Psoas muscle (tissue), 8 donors: Measurements from ENCODE around the gene ACSM2A. TPM values are rescaled to one million over a fixed set of nuclear protein-coding genes. Genes with fewer than 3 reads are reported as not detected.
"Not testable (repeated sequence)": the region's sequence is repeated elsewhere in the genome, so short reads cannot be mapped to it uniquely, and the experiment has no call there.

Experiments
- ATAC-seq, 4 donors: fragments of 200-7000 bp; cut with Tn5 transposase; one replicate each; pipeline ENCODE4 v1.9.1; 2020; ENCODE audit warnings: moderate library complexity in 3 of 4, mild to moderate bottlenecking in 2 of 4
- DNase-seq, 2 donors: peaks; one replicate each; pipeline ENCODE4 v3.0.0-alpha.2; 2020
- H3K27ac ChIP-seq: fragments of 200-600 bp; one replicate; pipeline ENCODE4 v1.8.0; 2022
- H3K27me3 ChIP-seq, 3 donors: fragments of 200-600 bp in 1 of 3; one replicate each; pipeline versions ENCODE4 v1.6.1 to v1.8.0; 2013 to 2022; ENCODE audit warnings: low read length in 2 of 3, mild to moderate bottlenecking in 2 of 3, moderate library complexity in 1 of 3; ENCODE audit not compliant: insufficient read depth in 3 of 3
- H3K36me3 ChIP-seq, 2 donors: fragments of 200-600 bp in 1 of 2; one replicate each; pipeline versions ENCODE4 v1.6.1 to v1.8.0; 2013 to 2022; ENCODE audit warnings: low read depth in 1 of 2, mild to moderate bottlenecking in 1 of 2, moderate library complexity in 1 of 2; ENCODE audit not compliant: insufficient read depth in 1 of 2
- H3K4me1 ChIP-seq: fragments of 200-600 bp; one replicate; pipeline ENCODE4 v1.8.0; 2022
- H3K4me3 ChIP-seq: fragments of 200-600 bp; one replicate; pipeline ENCODE4 v1.8.0; 2022; ENCODE audit warnings: mild to moderate bottlenecking
- H3K9me3 ChIP-seq: fragments of 200-600 bp; one replicate; pipeline ENCODE4 v1.8.0; 2022
- WGBS, 3 donors: extraction: QIAGEN DNeasy Blood & Tissue Kit; methylation state at CpG; one replicate each; pipeline versions ENCODE4 v1.1.6 to v1.1.7; 2013; 5-methylcytosine and 5-hydroxymethylcytosine counted together
- intact Hi-C, 2 donors: fragments of 100-400 bp; cut with DNase I; formaldehyde crosslinking; loops; one replicate each; pipeline versions ENCODE4 v1.11.0 to v1.14.2; 2022
- polyA plus RNA-seq, 3 donors: library from polyadenylated mRNA; stranded (reverse); fragments of 200-250 nt; gene quantifications; one replicate each; pipeline ENCODE4 v1.2.3, GENCODE V29; 2013
- total RNA-seq, 4 donors: library from RNA; stranded (reverse); fragmentation: NEBNext Ultra II Directional in 2 of 4; extraction: Animal tissue kit (Norgen Biotek cat#: 25700) in 2 of 4; gene quantifications; one replicate each; pipeline versions ENCODE4 v1.2.1 to v1.2.4, GENCODE V29; 2021 to 2023
- TF ChIP-seq, protein P1 (sequence below): fragments of 200-600 bp; IDR thresholded peaks from one replicate; pipeline ENCODE4 v1.8.0; 2022; ENCODE audit warnings: antibody characterized with exemption
- donor health status: healthy with polysubstance abuse.
- donor health status: DM: no; HTN: no; CAD: no; lungs with moderate emphysema.
- donor health status: Bipolar disorder and iron deficiency.
- donor health status: healthy.
- donor health status: DM: yes; HTN: yes; CAD: no.
- donor health status: DM: no; HTN: no; CAD: no.
- donor health status: DM: no; HTN: no; CAD: no.
- donor health status: DM: yes; HTN: yes; CAD: no.

The ACSM2A gene
- total and polyA plus RNA-seq, 7 donors: 0.05 to 0.24 (median 0.12) TPM; not detected in 4

DNA sequence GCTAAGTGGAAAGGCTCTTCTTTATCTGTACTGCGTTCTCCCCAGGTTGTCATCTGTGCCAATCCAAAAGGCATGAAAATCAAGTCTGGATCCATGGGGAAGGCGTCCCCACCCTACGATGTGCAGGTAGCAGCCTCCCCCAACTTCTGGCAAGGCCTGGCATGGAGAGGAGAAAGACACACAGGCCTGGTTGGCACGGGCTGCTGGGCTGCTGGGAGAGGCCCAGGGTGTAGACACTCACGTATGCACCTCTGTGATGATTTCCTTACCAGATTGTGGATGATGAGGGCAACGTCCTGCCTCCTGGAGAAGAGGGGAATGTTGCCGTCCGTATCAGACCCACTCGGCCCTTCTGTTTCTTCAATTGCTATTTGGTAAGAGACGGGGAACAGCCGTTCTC lies 20.4 kb upstream of the ACSM2A start:
- Histone ChIP-seq H3K4me3 (no peak overlapping the region), H3K4me1 (no peaks in the 10 kb centered on the region), H3K36me3 (no peaks in the 10 kb centered on the region), H3K27ac (no peak overlapping the region), H3K27me3 (no peaks in the 10 kb centered on the region), H3K9me3 (no peaks in the 10 kb centered on the region)
- ATAC-seq: no peak
- WGBS, 3 donors: 70 to 75% (median 73%) methylated on average over 11 of the region's 11 CpGs
- DNase-seq: no peak
- TF ChIP-seq, protein P1, sequence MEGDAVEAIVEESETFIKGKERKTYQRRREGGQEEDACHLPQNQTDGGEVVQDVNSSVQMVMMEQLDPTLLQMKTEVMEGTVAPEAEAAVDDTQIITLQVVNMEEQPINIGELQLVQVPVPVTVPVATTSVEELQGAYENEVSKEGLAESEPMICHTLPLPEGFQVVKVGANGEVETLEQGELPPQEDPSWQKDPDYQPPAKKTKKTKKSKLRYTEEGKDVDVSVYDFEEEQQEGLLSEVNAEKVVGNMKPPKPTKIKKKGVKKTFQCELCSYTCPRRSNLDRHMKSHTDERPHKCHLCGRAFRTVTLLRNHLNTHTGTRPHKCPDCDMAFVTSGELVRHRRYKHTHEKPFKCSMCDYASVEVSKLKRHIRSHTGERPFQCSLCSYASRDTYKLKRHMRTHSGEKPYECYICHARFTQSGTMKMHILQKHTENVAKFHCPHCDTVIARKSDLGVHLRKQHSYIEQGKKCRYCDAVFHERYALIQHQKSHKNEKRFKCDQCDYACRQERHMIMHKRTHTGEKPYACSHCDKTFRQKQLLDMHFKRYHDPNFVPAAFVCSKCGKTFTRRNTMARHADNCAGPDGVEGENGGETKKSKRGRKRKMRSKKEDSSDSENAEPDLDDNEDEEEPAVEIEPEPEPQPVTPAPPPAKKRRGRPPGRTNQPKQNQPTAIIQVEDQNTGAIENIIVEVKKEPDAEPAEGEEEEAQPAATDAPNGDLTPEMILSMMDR: no peak
- intact Hi-C loops: no loop called here

DNA sequence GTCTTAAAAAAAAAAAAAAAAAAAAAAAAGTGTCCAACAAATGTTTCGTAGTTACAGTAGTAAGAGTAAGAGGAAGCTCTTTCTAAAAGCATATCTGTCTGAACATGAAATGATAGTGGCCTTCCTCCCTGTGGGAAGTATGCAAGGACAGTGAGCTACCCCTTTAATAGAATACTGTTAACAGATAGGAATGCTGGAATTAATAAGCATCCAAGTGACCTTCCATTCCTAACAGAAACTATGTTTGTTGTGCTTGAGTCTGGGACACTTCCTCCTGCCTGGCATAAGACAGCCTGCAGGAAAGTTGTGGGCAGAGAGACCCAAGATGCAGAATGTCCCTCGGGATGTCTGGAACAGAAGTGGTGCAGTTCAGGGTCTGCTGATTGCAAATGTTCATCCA lies 12.4 kb upstream of the ACSM2A start:
- H3K4me3 ChIP-seq, H3K36me3 ChIP-seq, H3K4me1 ChIP-seq, intact Hi-C loops, H3K9me3 ChIP-seq, H3K27me3 ChIP-seq, DNase-seq, H3K27ac ChIP-seq: not testable (repeated sequence)
- 25 to 60% (median 60%) methylated on average over 1 to 2 of the region's 2 CpGs for WGBS, 3 donors
- peak in 1 of 4 donors; percentile 33 for ATAC-seq

DNA sequence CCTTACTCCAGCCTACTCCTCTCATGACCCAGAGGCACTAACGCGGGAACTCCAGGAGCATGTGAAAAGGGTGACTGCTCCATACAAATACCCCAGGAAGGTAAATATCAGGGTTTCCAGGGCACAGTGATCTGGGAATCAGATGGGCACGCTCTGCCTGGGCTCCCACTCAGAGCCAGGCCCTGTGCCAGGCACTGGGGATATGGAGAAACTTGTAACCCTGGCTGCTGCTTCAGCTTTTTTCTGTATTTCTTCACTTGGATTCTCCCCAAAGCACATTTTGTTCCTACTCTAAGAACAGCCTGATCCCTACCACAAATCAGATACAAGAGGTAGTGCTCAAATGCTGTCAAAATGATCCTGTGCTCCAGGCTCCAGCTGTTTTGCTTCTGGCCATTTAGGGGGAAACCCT lies 11.5 kb upstream of the ACSM2A start:
- H3K36me3 ChIP-seq, intact Hi-C loops, H3K4me1 ChIP-seq, H3K9me3 ChIP-seq, DNase-seq, H3K27ac ChIP-seq, H3K27me3 ChIP-seq, H3K4me3 ChIP-seq: not testable (repeated sequence)
- WGBS, 3 donors: 18 to 28% (median 19%) methylated on average over 3 of the region's 3 CpGs
- ATAC-seq: peak in 3 of 4 donors; percentile 59 to 87 (median 62)

DNA sequence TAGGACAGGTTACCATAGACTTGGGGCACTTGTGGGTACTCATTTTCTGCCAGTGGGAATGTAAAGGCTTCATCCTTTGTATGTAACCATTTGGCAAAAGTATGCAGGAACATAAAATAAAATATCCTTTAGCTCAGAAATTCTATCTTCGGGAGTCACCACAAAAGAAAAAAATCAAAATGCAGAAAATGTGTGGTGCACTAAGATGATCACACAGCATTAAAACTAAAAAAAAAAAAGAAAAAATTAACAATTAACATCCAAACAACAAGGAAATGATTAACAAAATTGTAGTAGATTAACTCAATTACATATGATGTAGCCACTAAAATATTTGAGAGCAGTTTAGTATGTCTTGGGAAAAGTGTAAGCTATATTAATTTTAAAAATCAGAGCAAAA lies 10.6 kb upstream of the ACSM2A start:
- 67 to 80% (median 78%) methylated on average over 1 of the region's 1 CpG for WGBS, 3 donors
- H3K4me1 ChIP-seq, H3K4me3 ChIP-seq, H3K36me3 ChIP-seq, H3K27me3 ChIP-seq, H3K9me3 ChIP-seq, H3K27ac ChIP-seq, intact Hi-C loops, ATAC-seq, DNase-seq: not testable (repeated sequence)

DNA sequence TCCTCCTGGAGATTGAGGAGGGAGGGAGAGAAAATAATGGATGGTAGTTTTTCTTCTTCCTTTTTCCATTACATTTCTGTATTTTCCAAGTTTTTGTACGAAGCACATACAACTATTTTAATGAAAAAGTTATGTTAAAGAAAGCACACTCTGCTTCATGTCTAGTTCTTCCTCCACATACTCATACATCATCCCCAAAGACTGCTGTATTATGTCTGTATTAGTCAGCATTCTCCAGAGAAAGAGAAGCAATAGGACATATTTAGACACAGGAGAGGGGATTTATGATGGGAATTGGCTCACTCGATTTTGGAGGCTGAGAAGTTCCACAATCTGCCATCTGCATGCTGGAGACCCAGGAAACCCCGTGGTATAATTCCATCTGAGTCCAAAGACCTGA lies 10.1 kb upstream of the ACSM2A start:
- no peaks in the 10 kb centered on the region for H3K27me3 ChIP-seq
- no peaks in the 10 kb centered on the region for H3K4me1 ChIP-seq
- no peak overlapping the region for H3K4me3 ChIP-seq
- H3K9me3 ChIP-seq: no peaks in the 10 kb centered on the region
- 47 to 53% (median 47%) methylated on average over 3 of the region's 3 CpGs for WGBS, 3 donors
- no peaks in the 10 kb centered on the region for H3K36me3 ChIP-seq
- no peak overlapping the region for H3K27ac ChIP-seq
- DNase-seq (no peak), ATAC-seq (no peak)
- intact Hi-C loops: no loop called here
- TF ChIP-seq, protein P1: no peak

DNA sequence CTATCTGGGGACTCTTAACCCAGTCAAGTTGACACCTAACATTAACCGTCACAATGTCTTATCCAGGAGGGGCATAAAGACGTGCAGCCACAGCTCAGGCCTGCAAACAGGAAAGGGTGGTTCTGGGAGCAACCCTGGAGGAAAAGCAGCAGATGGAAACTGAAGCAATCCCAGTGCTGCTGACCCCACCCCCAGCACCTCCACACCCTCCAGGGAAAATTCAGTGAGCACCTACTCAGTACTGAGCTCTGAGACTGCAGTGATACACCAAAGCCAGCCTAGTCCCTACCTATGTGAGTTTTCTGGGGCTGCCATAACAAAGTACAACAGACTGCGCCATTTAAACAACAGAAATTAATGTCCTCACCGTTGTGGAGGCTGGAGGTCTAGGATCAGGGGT lies 9.5 kb upstream of the ACSM2A start:
- intact Hi-C loops, DNase-seq, H3K36me3 ChIP-seq, H3K4me1 ChIP-seq, ATAC-seq, H3K27ac ChIP-seq, H3K9me3 ChIP-seq, H3K4me3 ChIP-seq, H3K27me3 ChIP-seq: not testable (repeated sequence)
- WGBS, 3 donors: 87 to 92% (median 92%) methylated on average over 2 of the region's 4 CpGs

DNA sequence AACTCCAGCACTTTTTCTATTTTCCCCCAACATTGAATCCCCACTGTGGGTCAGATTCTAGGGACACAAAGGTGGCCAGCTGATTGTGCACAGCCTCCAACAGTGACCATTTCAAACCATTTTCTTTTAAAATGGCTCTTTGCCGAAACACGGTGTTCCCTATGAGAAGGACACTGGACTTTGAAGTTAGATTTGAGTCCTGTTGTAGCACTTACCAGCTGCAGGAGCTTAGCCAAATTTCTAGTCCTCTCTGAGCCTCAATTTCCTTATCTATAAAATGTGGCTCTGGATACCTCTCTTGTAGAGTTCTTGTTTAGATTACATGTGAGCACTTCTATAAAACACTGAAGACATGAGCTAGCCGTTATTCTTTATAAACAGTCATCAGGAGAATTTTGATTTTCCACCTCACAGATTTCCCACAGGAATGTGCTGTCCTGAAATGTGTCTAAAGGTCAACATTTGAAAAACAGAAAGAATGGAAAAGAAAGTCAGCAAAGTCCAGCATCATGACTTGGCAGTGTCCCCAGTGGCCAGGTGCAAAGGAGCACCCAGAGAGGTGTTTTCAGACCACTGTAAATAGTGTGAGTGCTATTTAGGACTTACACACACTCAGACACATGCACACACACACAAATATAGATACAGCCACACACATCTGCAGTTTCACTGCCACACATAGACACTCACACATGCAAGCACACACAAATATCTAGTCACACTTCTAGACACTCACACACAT lies 4.5 kb upstream of the ACSM2A start:
- H3K27ac ChIP-seq, DNase-seq, H3K27me3 ChIP-seq, H3K4me1 ChIP-seq, intact Hi-C loops, H3K4me3 ChIP-seq, H3K36me3 ChIP-seq, ATAC-seq, H3K9me3 ChIP-seq: not testable (repeated sequence)
- WGBS, 3 donors: no CpG with 5 or more reads among the region's 3 CpGs

DNA sequence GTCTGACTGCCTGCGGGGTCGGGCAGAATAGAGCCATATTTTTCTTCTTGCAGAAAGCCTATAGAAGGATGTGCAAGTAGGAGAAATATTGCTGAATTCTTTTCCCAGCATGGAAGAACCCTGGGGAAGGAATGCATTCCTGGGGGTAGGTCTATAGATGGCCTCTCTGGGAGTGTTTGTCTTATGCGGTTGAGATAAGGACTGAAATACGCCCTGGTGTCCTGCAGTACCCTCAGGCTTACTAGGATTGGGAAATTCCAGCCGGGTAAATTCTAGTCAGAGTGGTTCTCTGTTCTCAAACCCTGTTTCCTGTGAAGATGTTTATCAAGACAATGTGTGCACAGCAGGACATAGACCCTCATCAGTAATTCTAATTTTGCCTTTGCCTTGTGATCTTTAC lies 2.3 kb downstream of the ACSM2A start:
- not testable (repeated sequence) for H3K27me3 ChIP-seq

DNA sequence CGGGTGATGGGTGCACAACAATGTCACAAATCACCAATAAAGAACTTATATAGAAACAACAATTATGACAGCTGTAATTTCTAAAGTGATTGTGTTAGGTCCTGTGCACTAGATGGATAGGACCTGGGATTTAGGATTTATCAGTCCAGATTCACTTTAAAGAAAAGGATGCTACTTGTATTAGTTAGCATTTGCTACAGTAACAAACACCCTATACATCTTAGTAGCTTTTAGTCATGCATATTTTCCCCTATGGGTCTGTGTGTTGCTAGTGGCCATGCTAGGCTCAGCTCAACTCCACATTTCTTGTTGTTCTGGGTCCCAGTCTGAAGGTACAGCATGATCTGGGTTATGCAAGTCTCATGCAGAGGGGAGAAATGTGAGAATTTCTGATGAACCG lies 7.9 kb downstream of the ACSM2A start:
- ATAC-seq, H3K4me1 ChIP-seq, intact Hi-C loops, DNase-seq, H3K27me3 ChIP-seq, H3K27ac ChIP-seq, H3K36me3 ChIP-seq, H3K9me3 ChIP-seq, H3K4me3 ChIP-seq: not testable (repeated sequence)
- 91 to 92% (median 92%) methylated on average over 2 of the region's 2 CpGs for WGBS, 3 donors

More for the DNA sequence above, 2.3 kb downstream of the ACSM2A start:
- 86 to 97% (median 91%) methylated on average over 4 to 5 of the region's 5 CpGs for WGBS, 3 donors
- H3K4me3 ChIP-seq, H3K27ac ChIP-seq, H3K36me3 ChIP-seq, H3K9me3 ChIP-seq, H3K4me1 ChIP-seq, DNase-seq, ATAC-seq, intact Hi-C loops: not testable (repeated sequence)

DNA sequence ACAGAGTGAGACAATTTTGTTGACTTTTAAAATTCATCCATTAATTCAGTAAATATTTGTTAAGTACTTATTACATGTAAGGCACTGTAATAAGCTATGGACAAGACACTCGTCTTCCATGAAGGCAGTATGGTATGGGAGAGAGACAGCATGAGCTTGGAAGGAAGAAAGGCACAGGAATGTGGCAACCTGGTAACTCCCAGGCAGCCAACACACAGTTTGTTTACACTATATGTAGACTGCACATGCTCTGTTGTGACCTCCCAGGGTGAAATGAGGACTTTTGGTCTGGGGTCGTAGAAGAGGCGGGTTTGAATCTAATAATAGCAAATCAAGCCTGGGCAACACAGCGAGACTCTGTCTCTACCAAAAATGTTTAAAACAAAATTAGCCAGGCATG lies 9.0 kb downstream of the ACSM2A start:
- H3K36me3 ChIP-seq, ATAC-seq, intact Hi-C loops, H3K27me3 ChIP-seq, DNase-seq, H3K27ac ChIP-seq, H3K9me3 ChIP-seq, H3K4me3 ChIP-seq, H3K4me1 ChIP-seq: not testable (repeated sequence)
- 81 to 91% (median 85%) methylated on average over 1 to 3 of the region's 4 CpGs for WGBS, 3 donors
